LNCAP (cell line): Measurements from ENCODE around the gene GPATCH4.

Experiments
- CTCF ChIP-seq: fragments of 450-650 bp; IDR thresholded peaks from 2 replicates; pipeline ENCODE4 v1.5.1; 2017; ENCODE audit warnings: mild to moderate bottlenecking

Gene GPATCH4

GRCh38 chr1:156608981-156609380, 7.7 kb upstream of the GPATCH4 start:
- peak; percentile 50 for TF ChIP-seq CTCF

- peak; percentile 90 for TF ChIP-seq CTCF
Observed at GRCh38 chr1:156608036-156608674, 6.9 kb upstream of the GPATCH4 start.

GRCh38 chr1:156602557-156602993, 1.3 kb upstream of the GPATCH4 start:
- TF ChIP-seq CTCF: peak; percentile 38; the same call in 1 of the 2 replicates

GRCh38 chr1:156601892-156602291, 613 bp upstream of the GPATCH4 start:
- TF ChIP-seq CTCF: no peak

GRCh38 chr1:156600733-156601121, 552 bp downstream of the GPATCH4 start:
- TF ChIP-seq CTCF: no peak

- TF ChIP-seq CTCF: peak; percentile 33; the same call in 1 of the 2 replicates
Observed at GRCh38 chr1:156599811-156600210, 1.5 kb downstream of the GPATCH4 start.

- TF ChIP-seq CTCF: no peak
Observed at GRCh38 chr1:156598731-156599432, 2.4 kb downstream of the GPATCH4 start.
